CD4-positive, alpha-beta memory T cell (primary cell): ENCODE results near the gene MAMDC2. TPM values are rescaled to one million over a fixed set of nuclear protein-coding genes. Genes with fewer than 3 reads are reported as not detected.
"Not testable (repeated sequence)": the region's sequence is repeated elsewhere in the genome, so short reads cannot be mapped to it uniquely, and the experiment has no call there.

Experiments used
- CTCF ChIA-PET: fragments of 350-600 bp; sonication (Branson Sonifier 250); formaldehyde crosslinking; loops from one replicate; lab custom pipeline; 2021; ENCODE audit warnings: inconsistent platforms; ENCODE audit not compliant: partially characterized antibody; lab: Charles Lee
- POLR2A ChIA-PET: fragments of 350-600 bp; sonication (Branson Sonifier 250); formaldehyde crosslinking; loops from one replicate; lab custom pipeline; 2021; ENCODE audit not compliant: partially characterized antibody; lab: Charles Lee
- DNase-seq, 5 donors: peaks; one replicate each; pipeline versions ENCODE4 v3.0.0 to v3.0.0-alpha.2; 2020 to 2022; ENCODE audit warnings: mixed read lengths in 1 of 5
- H3K27ac ChIP-seq: one replicate; pipeline ENCODE4 v1.7.0; 2013; ENCODE audit warnings: low read depth, low read length
- H3K27me3 ChIP-seq: 2 replicates; pipeline ENCODE4 v1.7.0; 2013; ENCODE audit warnings: mild to moderate bottlenecking, low read length, moderate library complexity; ENCODE audit not compliant: insufficient read depth
- H3K36me3 ChIP-seq: 2 replicates; pipeline ENCODE4 v1.7.0; 2013; ENCODE audit warnings: mild to moderate bottlenecking, low read length, moderate library complexity; ENCODE audit not compliant: insufficient read depth
- H3K4me1 ChIP-seq: 2 replicates; pipeline ENCODE4 v1.7.0; 2013; ENCODE audit warnings: mild to moderate bottlenecking, low read length, moderate library complexity; ENCODE audit not compliant: insufficient read depth
- H3K4me3 ChIP-seq, 2 donors: one replicate each; pipeline ENCODE4 v1.7.0; 2013; ENCODE audit warnings: low read length in 2 of 2, mild to moderate bottlenecking in 1 of 2
- H3K9me3 ChIP-seq, 2 donors: one replicate each; pipeline ENCODE4 v1.7.0; 2013; ENCODE audit warnings: low read length in 2 of 2, control low read depth in 1 of 2; ENCODE audit not compliant: control insufficient read depth in 1 of 2
- H3K27ac Mint-ChIP-seq, 7 donors: one replicate each; pipeline ENCODE4 v1.8.0; 2020 to 2021; ENCODE audit warnings: mixed read lengths in 7 of 7, mild to moderate bottlenecking in 6 of 7, inconsistent platforms in 3 of 7, moderate library complexity in 3 of 7
- H3K27me3 Mint-ChIP-seq, 2 donors: one replicate each; pipeline ENCODE4 v1.8.0; 2020 to 2021; ENCODE audit warnings: mixed read lengths in 2 of 2
- H3K36me3 Mint-ChIP-seq, 2 donors: one replicate each; pipeline ENCODE4 v1.8.0; 2020 to 2021; ENCODE audit warnings: mixed read lengths in 2 of 2, inconsistent platforms in 1 of 2, mild to moderate bottlenecking in 1 of 2
- H3K4me1 Mint-ChIP-seq, 4 donors: one replicate each; pipeline ENCODE4 v1.8.0; 2020 to 2021; ENCODE audit warnings: mixed read lengths in 4 of 4, mild to moderate bottlenecking in 1 of 4
- H3K4me3 Mint-ChIP-seq, 8 donors: one replicate each; pipeline ENCODE4 v1.8.0; 2020 to 2021; ENCODE audit warnings: mixed read lengths in 8 of 8, mild to moderate bottlenecking in 7 of 8, moderate library complexity in 6 of 8, inconsistent platforms in 3 of 8
- H3K9me3 Mint-ChIP-seq, 8 donors: one replicate each; pipeline ENCODE4 v1.8.0; 2020 to 2021; ENCODE audit warnings: mixed read lengths in 8 of 8, mild to moderate bottlenecking in 5 of 8, inconsistent platforms in 3 of 8, moderate library complexity in 1 of 8
- intact Hi-C: fragments of 100-400 bp; cut with micrococcal nuclease; formaldehyde crosslinking; loops from one replicate; pipeline ENCODE4 v1.15.1; 2023
- polyA plus RNA-seq, 2 donors: library from polyadenylated mRNA; unstranded; fragments of 300-500 nt; fragmentation: Illumina TruSeq; gene quantifications; one replicate each; pipeline ENCODE4 v1.2.3, GENCODE V29; 2021
- total RNA-seq, 2 experiments: library from RNA; stranded (reverse); gene quantifications; one replicate each; pipeline ENCODE4 v1.2.3, GENCODE V29; 2021

The MAMDC2 gene
- total and polyA plus RNA-seq, 4 experiments from 2014 or later: not detected

GRCh38 chr9:70192707-70193106 is 149.1 kb downstream of the MAMDC2 start:
- H3K36me3 Mint-ChIP-seq: peaks cover 0 to 3% of the 10 kb centered on the region in 2 donors
- ChIA-PET POLR2A (no interaction called here), CTCF (no interaction called here)
- H3K4me3 Mint-ChIP-seq: no peak overlapping the region
- peaks cover 0 to 40% (median 26%) of the 10 kb centered on the region in 8 donors for H3K9me3 Mint-ChIP-seq
- H3K27ac Mint-ChIP-seq: no peak overlapping the region
- H3K4me1 Mint-ChIP-seq: no peaks in the 10 kb centered on the region
- Histone ChIP-seq H3K4me3 (no peak overlapping the region), H3K27me3 (no peaks in the 10 kb centered on the region), H3K9me3 (no peaks in the 10 kb centered on the region), H3K27ac (no peak overlapping the region), H3K4me1 (no peaks in the 10 kb centered on the region), H3K36me3 (no peaks in the 10 kb centered on the region)
- no peak for DNase-seq
- H3K27me3 Mint-ChIP-seq: peaks cover 9% of the 10 kb centered on the region in 2 donors
- intact Hi-C loops: no loop called here

- Histone ChIP-seq H3K27me3 (no peaks in the 10 kb centered on the region), H3K4me3 (no peak overlapping the region), H3K36me3 (no peaks in the 10 kb centered on the region), H3K9me3 (no peaks in the 10 kb centered on the region), H3K4me1 (no peaks in the 10 kb centered on the region), H3K27ac (no peak overlapping the region)
- POLR2A ChIA-PET: no interaction called here
- Mint-ChIP-seq H3K27me3 (peaks cover 5 to 6% of the 10 kb centered on the region in 2 donors), H3K27ac (no peak overlapping the region), H3K4me3 (no peak overlapping the region), H3K36me3 (no peaks in the 10 kb centered on the region), H3K4me1 (no peaks in the 10 kb centered on the region), H3K9me3 (peaks cover 0 to 28% (median 17%) of the 10 kb centered on the region in 8 donors)
- DNase-seq: no peak
- intact Hi-C loops: no loop called here
- CTCF ChIA-PET: no interaction called here
These were observed 151.8 kb downstream of the MAMDC2 start for GRCh38 chr9:70195456-70195855.

- no peaks in the 10 kb centered on the region for H3K27me3 ChIP-seq
- no peak overlapping the region for H3K27ac Mint-ChIP-seq
- no peak overlapping the region for H3K27ac ChIP-seq
- peaks cover 0 to 23% (median 18%) of the 10 kb centered on the region in 8 donors for H3K9me3 Mint-ChIP-seq
- peaks cover 3 to 4% of the 10 kb centered on the region in 2 donors for H3K27me3 Mint-ChIP-seq
- H3K36me3 Mint-ChIP-seq: no peaks in the 10 kb centered on the region
- H3K4me3 ChIP-seq: no peak overlapping the region
- H3K4me1 Mint-ChIP-seq: no peaks in the 10 kb centered on the region
- DNase-seq: no peak
- POLR2A ChIA-PET: no interaction called here
- no peaks in the 10 kb centered on the region for H3K9me3 ChIP-seq
- H3K36me3 ChIP-seq: no peaks in the 10 kb centered on the region
- H3K4me1 ChIP-seq: no peaks in the 10 kb centered on the region
- CTCF ChIA-PET: no interaction called here
- intact Hi-C loops: no loop called here
- no peak overlapping the region for H3K4me3 Mint-ChIP-seq
These were observed 153.8 kb downstream of the MAMDC2 start for GRCh38 chr9:70197216-70198044.

- H3K27me3 ChIP-seq, intact Hi-C loops, CTCF ChIA-PET, POLR2A ChIA-PET, H3K4me1 Mint-ChIP-seq, H3K4me1 ChIP-seq, H3K27ac ChIP-seq, H3K27ac Mint-ChIP-seq, H3K27me3 Mint-ChIP-seq, H3K4me3 ChIP-seq, H3K36me3 Mint-ChIP-seq, DNase-seq, H3K9me3 ChIP-seq, H3K36me3 ChIP-seq, H3K4me3 Mint-ChIP-seq: not testable (repeated sequence)
- H3K9me3 Mint-ChIP-seq: peaks cover 0 to 44% (median 25%) of the 10 kb centered on the region in 8 donors
These were observed 161.1 kb downstream of the MAMDC2 start for GRCh38 chr9:70204743-70205142.

GRCh38 chr9:70205366-70206020 is 161.8 kb downstream of the MAMDC2 start:
- Histone ChIP-seq H3K4me1 (no peaks in the 10 kb centered on the region), H3K4me3 (no peak overlapping the region), H3K27me3 (no peaks in the 10 kb centered on the region), H3K36me3 (no peaks in the 10 kb centered on the region), H3K27ac (no peak overlapping the region), H3K9me3 (no peaks in the 10 kb centered on the region)
- Mint-ChIP-seq H3K27ac (no peak overlapping the region), H3K27me3 (no peaks in the 10 kb centered on the region), H3K36me3 (peaks cover 0 to 1% of the 10 kb centered on the region in 2 donors), H3K4me3 (no peak overlapping the region), H3K9me3 (peaks cover 0 to 52% (median 32%) of the 10 kb centered on the region in 8 donors), H3K4me1 (no peaks in the 10 kb centered on the region)
- ChIA-PET CTCF (no interaction called here), POLR2A (no interaction called here)
- intact Hi-C loops: no loop called here
- DNase-seq: no peak

GRCh38 chr9:70217029-70217428 is 173.4 kb downstream of the MAMDC2 start:
- POLR2A ChIA-PET: no interaction called here

GRCh38 chr9:70218767-70219166 is 175.1 kb downstream of the MAMDC2 start:
- CTCF ChIA-PET: no interaction called here
- Histone ChIP-seq H3K36me3 (no peaks in the 10 kb centered on the region), H3K4me1 (no peaks in the 10 kb centered on the region), H3K27ac (no peak overlapping the region), H3K27me3 (no peaks in the 10 kb centered on the region), H3K4me3 (no peak overlapping the region), H3K9me3 (no peaks in the 10 kb centered on the region)
- no peaks in the 10 kb centered on the region for H3K27me3 Mint-ChIP-seq
- POLR2A ChIA-PET: no interaction called here
- no peak for DNase-seq
- peaks cover 0 to 9% (median 5%) of the 10 kb centered on the region in 8 donors for H3K9me3 Mint-ChIP-seq
- H3K27ac Mint-ChIP-seq: no peak overlapping the region
- no peaks in the 10 kb centered on the region for H3K4me1 Mint-ChIP-seq
- intact Hi-C loops: no loop called here
- H3K36me3 Mint-ChIP-seq: peaks cover 14 to 30% of the 10 kb centered on the region in 2 donors
- no peak overlapping the region for H3K4me3 Mint-ChIP-seq

More at GRCh38 chr9:70217029-70217428, 173.4 kb downstream of the MAMDC2 start:
- H3K4me3 ChIP-seq: no peak overlapping the region
- no peaks in the 10 kb centered on the region for H3K4me1 ChIP-seq
- H3K27me3 ChIP-seq: no peaks in the 10 kb centered on the region
- no peaks in the 10 kb centered on the region for H3K36me3 ChIP-seq
- H3K27me3 Mint-ChIP-seq: no peaks in the 10 kb centered on the region
- H3K27ac Mint-ChIP-seq: no peak overlapping the region
- peaks cover 18 to 40% of the 10 kb centered on the region in 2 donors for H3K36me3 Mint-ChIP-seq
- no peak for DNase-seq
- intact Hi-C loops: no loop called here
- no peaks in the 10 kb centered on the region for H3K9me3 ChIP-seq
- H3K9me3 Mint-ChIP-seq: peaks cover 0 to 21% (median 15%) of the 10 kb centered on the region in 8 donors
- H3K4me1 Mint-ChIP-seq: no peaks in the 10 kb centered on the region
- no peak overlapping the region for H3K4me3 Mint-ChIP-seq
- CTCF ChIA-PET: no interaction called here
- H3K27ac ChIP-seq: no peak overlapping the region
